Measurements from ENCODE around the gene FCHSD2. TPM values are rescaled to one million over a fixed set of nuclear protein-coding genes. Genes with fewer than 3 reads are reported as not detected.
A peak's percentile ranks its signal among the peaks of the same experiment; 100 is the strongest.
"Not testable (repeated sequence)": the region's sequence is repeated elsewhere in the genome, so short reads cannot be mapped to it uniquely, and the experiment has no call there.

Gene FCHSD2
- total RNA-seq, 3 donors from 2014 or later (not counting 1 experiment from before 2014, with no cell fraction given): 39.4 to 59.1 (median 42.1) TPM

DNA sequence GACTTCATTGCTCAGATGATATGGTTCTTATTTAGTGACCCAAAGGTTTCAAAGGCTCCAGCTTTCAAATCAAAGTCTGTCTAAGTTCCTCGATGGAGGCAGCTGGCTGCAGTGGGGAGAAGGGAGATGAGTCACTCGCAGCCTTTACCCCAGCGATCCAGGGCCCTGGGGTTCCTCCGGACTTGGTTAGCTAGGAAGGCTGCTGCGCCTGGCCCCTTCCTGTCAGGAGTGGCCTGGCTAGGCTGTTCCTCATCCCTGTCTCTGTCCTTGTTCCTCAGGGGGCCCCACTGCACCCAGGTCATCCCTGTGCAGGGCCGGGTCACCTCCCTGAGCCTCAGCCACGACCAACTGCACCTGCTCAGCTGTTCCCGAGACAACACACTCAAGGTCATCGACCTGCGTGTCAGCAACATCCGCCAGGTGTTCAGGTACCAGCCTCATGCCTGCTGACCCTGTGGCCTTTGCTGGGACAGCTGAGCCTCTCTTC is 314.0 kb downstream of the FCHSD2 start:
- intact Hi-C loops (cut with micrococcal nuclease): no loop called here
- H3K36me3 ChIP-seq (ENCODE audit: control insufficient read depth, insufficient read depth, low read length): peaks cover 47% of the 10 kb centered on the region

DNA sequence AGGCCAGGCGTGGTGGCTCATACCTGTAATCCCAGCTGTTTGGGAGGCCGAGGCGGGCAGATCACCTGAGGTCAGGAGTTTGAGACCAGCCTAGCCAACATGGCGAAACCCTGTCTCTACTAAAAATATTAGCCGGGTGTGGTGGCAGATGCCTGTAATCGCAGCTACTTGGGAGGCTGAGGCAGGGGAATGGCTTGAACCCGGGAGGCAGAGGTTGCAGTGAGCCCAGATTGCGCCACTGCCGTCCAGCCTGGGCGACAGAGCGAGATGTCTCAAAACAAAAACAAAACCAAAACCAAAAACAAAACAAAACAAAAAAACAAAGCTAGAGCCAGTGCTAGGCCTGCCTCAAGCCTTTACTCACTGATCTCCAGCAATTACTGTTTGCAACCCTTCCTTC is 314.5 kb downstream of the FCHSD2 start:
- WGBS (ENCODE audit: insufficient coverage): 70% methylated on average over 10 of the region's 11 CpGs
- H3K36me3 Mint-ChIP-seq; H3K9me3 ChIP-seq (ENCODE audit: control insufficient read depth, insufficient read depth, low read length); H3K4me3 ChIP-seq (ENCODE audit: low read length); H3K27me3 Mint-ChIP-seq (ENCODE audit: low read depth in 2 of 2); intact Hi-C loops (cut with micrococcal nuclease); H3K9me3 Mint-ChIP-seq; H3K27me3 ChIP-seq (ENCODE audit: control insufficient read depth, insufficient read depth, low read length): not testable (repeated sequence)
- Mint-ChIP-seq H3K4me1 (peaks cover 13 to 41% of the 10 kb centered on the region in 2 donors), H3K27ac (peak overlapping the region; percentile 93 to 95), H3K4me3 (peak overlapping the region; percentile 64)
- DNase-seq (peak in 1 of 2 donors; percentile 38), ATAC-seq (peak; percentile 79 to 88 (median 85))
- peaks cover 22% of the 10 kb centered on the region for H3K4me1 ChIP-seq (ENCODE audit: control insufficient read depth, insufficient read depth, low read length)
- peak overlapping the region; percentile 74 for H3K27ac ChIP-seq (ENCODE audit: low read length)
- H3K36me3 ChIP-seq (ENCODE audit: control insufficient read depth, insufficient read depth, low read length): peaks cover 51% of the 10 kb centered on the region

More for the DNA sequence above, 314.0 kb downstream of the FCHSD2 start:
- Histone ChIP-seq H3K27me3 (ENCODE audit: control insufficient read depth, insufficient read depth, low read length) (no peaks in the 10 kb centered on the region), H3K4me3 (ENCODE audit: low read length) (no peak overlapping the region), H3K27ac (ENCODE audit: low read length) (peak overlapping the region; percentile 74), H3K9me3 (ENCODE audit: control insufficient read depth, insufficient read depth, low read length) (no peaks in the 10 kb centered on the region), H3K4me1 (ENCODE audit: control insufficient read depth, insufficient read depth, low read length) (peaks cover 20% of the 10 kb centered on the region)
- ATAC-seq (peak; percentile 35 to 77 (median 58)), DNase-seq (no peak)
- peaks cover 13 to 41% of the 10 kb centered on the region in 2 donors for H3K4me1 Mint-ChIP-seq
- H3K36me3 Mint-ChIP-seq: no peaks in the 10 kb centered on the region
- H3K27me3 Mint-ChIP-seq (ENCODE audit: low read depth in 2 of 2): no peaks in the 10 kb centered on the region
- TF ChIP-seq, protein P1, sequence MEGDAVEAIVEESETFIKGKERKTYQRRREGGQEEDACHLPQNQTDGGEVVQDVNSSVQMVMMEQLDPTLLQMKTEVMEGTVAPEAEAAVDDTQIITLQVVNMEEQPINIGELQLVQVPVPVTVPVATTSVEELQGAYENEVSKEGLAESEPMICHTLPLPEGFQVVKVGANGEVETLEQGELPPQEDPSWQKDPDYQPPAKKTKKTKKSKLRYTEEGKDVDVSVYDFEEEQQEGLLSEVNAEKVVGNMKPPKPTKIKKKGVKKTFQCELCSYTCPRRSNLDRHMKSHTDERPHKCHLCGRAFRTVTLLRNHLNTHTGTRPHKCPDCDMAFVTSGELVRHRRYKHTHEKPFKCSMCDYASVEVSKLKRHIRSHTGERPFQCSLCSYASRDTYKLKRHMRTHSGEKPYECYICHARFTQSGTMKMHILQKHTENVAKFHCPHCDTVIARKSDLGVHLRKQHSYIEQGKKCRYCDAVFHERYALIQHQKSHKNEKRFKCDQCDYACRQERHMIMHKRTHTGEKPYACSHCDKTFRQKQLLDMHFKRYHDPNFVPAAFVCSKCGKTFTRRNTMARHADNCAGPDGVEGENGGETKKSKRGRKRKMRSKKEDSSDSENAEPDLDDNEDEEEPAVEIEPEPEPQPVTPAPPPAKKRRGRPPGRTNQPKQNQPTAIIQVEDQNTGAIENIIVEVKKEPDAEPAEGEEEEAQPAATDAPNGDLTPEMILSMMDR (IDR thresholded peaks at IDR 0.05): no peak
- H3K4me3 Mint-ChIP-seq: peak overlapping the region; percentile 64
- peak overlapping the region; percentile 93 to 95 for H3K27ac Mint-ChIP-seq
- 76% methylated on average over 11 of the region's 11 CpGs for WGBS (ENCODE audit: insufficient coverage)
- no peaks in the 10 kb centered on the region for H3K9me3 Mint-ChIP-seq

DNA sequence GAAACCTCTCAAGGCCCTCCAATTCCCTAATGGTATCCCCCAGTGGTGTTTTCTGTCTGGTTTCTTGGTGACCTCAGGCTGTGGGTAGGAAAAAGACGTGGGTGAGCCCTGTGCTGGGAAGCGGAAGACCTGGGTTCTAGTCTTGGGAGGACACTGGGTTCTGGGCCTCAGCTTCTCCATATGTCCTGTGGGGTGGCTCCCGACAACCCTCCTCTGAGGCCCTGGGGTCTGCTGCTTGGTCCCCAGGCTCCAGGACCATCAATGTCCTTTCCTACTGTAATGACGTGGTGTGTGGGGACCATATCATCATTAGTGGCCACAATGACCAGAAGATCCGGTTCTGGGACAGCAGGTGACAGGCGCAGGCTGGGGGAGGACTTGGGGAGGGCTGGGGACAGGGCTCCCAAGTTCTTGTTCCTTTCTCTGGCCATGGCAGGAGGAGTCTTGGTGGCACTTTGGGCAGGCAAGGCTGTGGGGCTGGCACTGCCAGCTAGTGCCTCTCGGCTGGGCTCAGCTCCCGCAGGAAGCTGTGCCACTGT is 315.1 kb downstream of the FCHSD2 start:
- ATAC-seq (no peak), DNase-seq (no peak)
- Mint-ChIP-seq H3K27ac (peak overlapping the region; percentile 93 to 95), H3K9me3 (no peaks in the 10 kb centered on the region), H3K27me3 (ENCODE audit: low read depth in 2 of 2) (no peaks in the 10 kb centered on the region), H3K4me1 (peaks cover 13 to 41% of the 10 kb centered on the region in 2 donors), H3K36me3 (no peaks in the 10 kb centered on the region), H3K4me3 (no peak overlapping the region)
- H3K4me1 ChIP-seq (ENCODE audit: control insufficient read depth, insufficient read depth, low read length): peaks cover 26% of the 10 kb centered on the region
- no peaks in the 10 kb centered on the region for H3K27me3 ChIP-seq (ENCODE audit: control insufficient read depth, insufficient read depth, low read length)
- intact Hi-C loops (cut with micrococcal nuclease): no loop called here
- peaks cover 55% of the 10 kb centered on the region for H3K36me3 ChIP-seq (ENCODE audit: control insufficient read depth, insufficient read depth, low read length)
- no peak overlapping the region for H3K4me3 ChIP-seq (ENCODE audit: low read length)
- H3K27ac ChIP-seq (ENCODE audit: low read length): peak overlapping the region; percentile 74
- H3K9me3 ChIP-seq (ENCODE audit: control insufficient read depth, insufficient read depth, low read length): no peaks in the 10 kb centered on the region
- TF ChIP-seq, protein P1 (IDR thresholded peaks at IDR 0.05): no peak
- WGBS (ENCODE audit: insufficient coverage): 92% methylated on average over 8 of the region's 8 CpGs

DNA sequence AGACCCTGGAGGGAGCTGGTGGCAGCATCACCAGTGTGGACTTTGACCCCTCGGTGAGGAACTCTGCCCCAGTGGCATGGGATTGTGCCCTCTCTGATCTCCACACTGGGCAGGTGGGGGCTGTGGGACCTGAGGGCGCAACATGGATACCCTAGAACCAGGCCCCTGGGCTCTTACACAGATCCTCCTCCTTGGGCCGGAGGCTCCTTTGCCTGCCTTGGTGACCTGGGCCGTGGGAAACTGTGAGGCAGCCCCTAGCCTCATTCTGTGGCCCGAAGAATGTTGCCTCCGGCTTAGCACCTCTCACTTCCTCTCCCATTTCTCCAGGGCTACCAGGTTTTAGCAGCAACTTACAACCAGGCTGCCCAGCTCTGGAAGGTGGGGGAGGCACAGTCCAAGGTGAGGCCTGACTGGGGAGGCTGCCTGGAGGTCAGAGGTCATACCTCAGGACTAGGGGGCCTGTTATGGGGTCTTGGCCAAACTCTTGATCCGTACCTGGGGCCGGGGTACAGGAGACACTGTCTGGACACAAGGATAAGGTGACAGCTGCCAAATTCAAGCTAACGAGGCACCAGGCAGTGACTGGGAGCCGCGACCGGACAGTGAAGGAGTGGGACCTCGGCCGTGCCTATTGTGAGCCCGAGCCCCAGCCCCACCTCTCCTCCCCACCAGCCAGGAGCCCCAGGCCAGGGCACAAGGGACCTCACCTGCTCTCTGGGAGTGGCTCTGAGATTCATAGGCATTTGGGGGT is 315.8 kb downstream of the FCHSD2 start:
- H3K36me3 ChIP-seq (ENCODE audit: control insufficient read depth, insufficient read depth, low read length): peaks cover 57% of the 10 kb centered on the region
- no peak for ATAC-seq
- no peak for DNase-seq
- peaks cover 31% of the 10 kb centered on the region for H3K4me1 ChIP-seq (ENCODE audit: control insufficient read depth, insufficient read depth, low read length)
- no peaks in the 10 kb centered on the region for H3K9me3 Mint-ChIP-seq
- H3K4me3 Mint-ChIP-seq: no peak overlapping the region
- no peaks in the 10 kb centered on the region for H3K27me3 Mint-ChIP-seq (ENCODE audit: low read depth in 2 of 2)
- TF ChIP-seq, protein P1 (IDR thresholded peaks at IDR 0.05): no peak
- intact Hi-C loops (cut with micrococcal nuclease): no loop called here
- H3K27me3 ChIP-seq (ENCODE audit: control insufficient read depth, insufficient read depth, low read length): no peaks in the 10 kb centered on the region
- H3K4me1 Mint-ChIP-seq: peaks cover 13 to 35% of the 10 kb centered on the region in 2 donors
- H3K27ac ChIP-seq (ENCODE audit: low read length): no peak overlapping the region
- no peaks in the 10 kb centered on the region for H3K36me3 Mint-ChIP-seq
- no peaks in the 10 kb centered on the region for H3K9me3 ChIP-seq (ENCODE audit: control insufficient read depth, insufficient read depth, low read length)
- no peak overlapping the region for H3K4me3 ChIP-seq (ENCODE audit: low read length)
- peak overlapping the region; percentile 93 to 95 for H3K27ac Mint-ChIP-seq
- 93% methylated on average over 15 of the region's 15 CpGs for WGBS (ENCODE audit: insufficient coverage)
